GM21360 (cell line): ENCODE results near the gene TGFB2.

Experiments used
- ATAC-seq: cut with Tn5 transposase; IDR thresholded peaks from one replicate; pipeline ENCODE4 v1.9.1; 2021; ENCODE audit warnings: mild to moderate bottlenecking, moderate library complexity; ENCODE audit not compliant: unreplicated experiment

TGFB2 gene

GRCh38 chr1:218459878-218460711, 115.0 kb downstream of the TGFB2 start:
- ATAC-seq, result peak; percentile 97

GRCh38 chr1:218461351-218461750, 116.2 kb downstream of the TGFB2 start:
- no peak for ATAC-seq

GRCh38 chr1:218462116-218462515, 117.0 kb downstream of the TGFB2 start:
- ATAC-seq, result no peak

- no peak for ATAC-seq
Measured at GRCh38 chr1:218462587-218462986, 117.5 kb downstream of the TGFB2 start.

GRCh38 chr1:218463194-218464156, 118.3 kb downstream of the TGFB2 start:
- ATAC-seq, result no peak

GRCh38 chr1:218464871-218465270, 119.7 kb downstream of the TGFB2 start:
- no peak for ATAC-seq

- ATAC-seq, result no peak
Measured at GRCh38 chr1:218466341-218467010, 121.3 kb downstream of the TGFB2 start.

GRCh38 chr1:218467101-218468072, 122.3 kb downstream of the TGFB2 start:
- ATAC-seq, result no peak

GRCh38 chr1:218468711-218469110, 123.6 kb downstream of the TGFB2 start:
- no peak for ATAC-seq

GRCh38 chr1:218472885-218473284, 127.7 kb downstream of the TGFB2 start:
- ATAC-seq, result no peak

GRCh38 chr1:218473522-218473921, 128.4 kb downstream of the TGFB2 start:
- ATAC-seq, result peak; percentile 82

- ATAC-seq, result no peak
Measured at GRCh38 chr1:218474128-218474527, 129.0 kb downstream of the TGFB2 start.

GRCh38 chr1:218475275-218475674, 130.1 kb downstream of the TGFB2 start:
- no peak for ATAC-seq

GRCh38 chr1:218475699-218476098, 130.6 kb downstream of the TGFB2 start:
- no peak for ATAC-seq

GRCh38 chr1:218476385-218476784, 131.2 kb downstream of the TGFB2 start:
- peak; percentile 50 for ATAC-seq

GRCh38 chr1:218478336-218478735, 133.2 kb downstream of the TGFB2 start:
- ATAC-seq, result no peak

- no peak for ATAC-seq
Measured at GRCh38 chr1:218479436-218480115, 134.4 kb downstream of the TGFB2 start.

GRCh38 chr1:218480137-218480536, 135.0 kb downstream of the TGFB2 start:
- ATAC-seq, result no peak

- ATAC-seq, result no peak
Measured at GRCh38 chr1:218480588-218481099, 135.5 kb downstream of the TGFB2 start.
